ENCODE results near the gene AIF1L.

The AIF1L gene

GRCh38 chr9:131096269-131097125 is at the start of gene AIF1L:
Gene AIF1L, plus strand, starts transcription at chr9:131096531. Its CDS starts 99 bp downstream, at chr9:131096630.
- DNase-seq (ENCODE audit: low read depth): no peak
- TF ChIP-seq CTCF (conservative IDR thresholded peaks at IDR 0.05; ENCODE audit: low read length): no peak
- H3K4me3 ChIP-seq (ENCODE audit: low read length): no peak within 1 kb of the TSS

GRCh38 chr9:131046581-131047202 is 49.6 kb upstream of the AIF1L start:
- peak; percentile 49 for DNase-seq (ENCODE audit: low read depth)

GRCh38 chr9:131048332-131048731 is 48.0 kb upstream of the AIF1L start:
- H3K4me3 ChIP-seq (ENCODE audit: low read length): no peak overlapping the region
- TF ChIP-seq CTCF (conservative IDR thresholded peaks at IDR 0.05; ENCODE audit: low read length): no peak
- no peak for DNase-seq (ENCODE audit: low read depth)

More at GRCh38 chr9:131046581-131047202, 49.6 kb upstream of the AIF1L start:
- no peak overlapping the region; the same call in 1 of the 2 replicates for H3K4me3 ChIP-seq (ENCODE audit: low read length)
- peak; percentile 89 for TF ChIP-seq CTCF (conservative IDR thresholded peaks at IDR 0.05; ENCODE audit: low read length)

- TF ChIP-seq CTCF (conservative IDR thresholded peaks at IDR 0.05; ENCODE audit: low read length): no peak
- H3K4me3 ChIP-seq (ENCODE audit: low read length): no peak overlapping the region
- DNase-seq (ENCODE audit: low read depth): no peak
Observed at GRCh38 chr9:131048820-131049219, 47.5 kb upstream of the AIF1L start.

- TF ChIP-seq CTCF (conservative IDR thresholded peaks at IDR 0.05; ENCODE audit: low read length): no peak
- no peak overlapping the region for H3K4me3 ChIP-seq (ENCODE audit: low read length)
- no peak for DNase-seq (ENCODE audit: low read depth)
Observed at GRCh38 chr9:131049829-131050715, 46.3 kb upstream of the AIF1L start.

- no peak for DNase-seq (ENCODE audit: low read depth)
- TF ChIP-seq CTCF (conservative IDR thresholded peaks at IDR 0.05; ENCODE audit: low read length): no peak
- H3K4me3 ChIP-seq (ENCODE audit: low read length): no peak overlapping the region
Observed at GRCh38 chr9:131050831-131051230, 45.5 kb upstream of the AIF1L start.

All from AG10803 (cell line).